Esophagus muscularis mucosa (tissue), 4 donors: ENCODE results near the gene ZPR1. TPM values are rescaled to one million over a fixed set of nuclear protein-coding genes. Genes with fewer than 3 reads are reported as not detected.

Experiments
- DNase-seq: peaks from one replicate; pipeline ENCODE4 v3.0.0-alpha.2; 2017; ENCODE audit errors: extremely low spot score
- H3K27ac ChIP-seq, 4 donors: fragments of 200-600 bp; sonication (generic); replicated peaks in 1 of 4; 1 replicate in 3 of 4; 2 replicates in 1 of 4; pipeline ENCODE4 v1.5.1; 2016 to 2019; ENCODE audit warnings: mild to moderate bottlenecking in 1 of 4
- H3K27me3 ChIP-seq, 4 donors: fragments of 200-600 bp; sonication (generic); one replicate each; pipeline versions ENCODE4 v1.5.1 to v1.6.0; 2016 to 2019
- H3K36me3 ChIP-seq, 4 donors: fragments of 200-600 bp; sonication (generic); one replicate each; pipeline ENCODE4 v1.5.1; 2016 to 2019
- H3K4me1 ChIP-seq, 4 donors: fragments of 200-600 bp; sonication (generic); one replicate each; pipeline ENCODE4 v1.5.1; 2016 to 2019
- H3K4me3 ChIP-seq, 4 donors: fragments of 200-600 bp; sonication (generic); 1 replicate in 2 of 4; 2 replicates in 2 of 4; pipeline ENCODE4 v1.5.1; 2016 to 2019; ENCODE audit warnings: mild to moderate bottlenecking in 4 of 4, moderate library complexity in 1 of 4
- H3K9me3 ChIP-seq, 4 donors: fragments of 200-600 bp; sonication (generic); 1 replicate in 3 of 4; 2 replicates in 1 of 4; pipeline ENCODE4 v1.5.1; 2016 to 2019
- EP300 ChIP-seq: sonication (generic); formaldehyde crosslinking; IDR thresholded peaks from one replicate; pipeline ENCODE4 v1.6.1; 2017; ENCODE audit warnings: antibody characterized with exemption
- POLR2A ChIP-seq: fragments of 450-650 bp; IDR thresholded peaks from one replicate; pipeline ENCODE4 v1.6.1; 2017; ENCODE audit warnings: antibody characterized with exemption, moderate library complexity, mild to moderate bottlenecking, low read depth
- POLR2AphosphoS5 ChIP-seq, 2 donors: sonication (generic); formaldehyde crosslinking; IDR thresholded peaks; one replicate each; pipeline ENCODE4 v1.6.1; 2017; ENCODE audit warnings: antibody characterized with exemption in 2 of 2
- WGBS: methylation state at CpG from one replicate; pipeline ENCODE4 v1.1.5; 2018; 5-methylcytosine and 5-hydroxymethylcytosine counted together
- intact Hi-C: fragments of 100-400 bp; cut with DNase I; formaldehyde crosslinking; loops from one replicate; pipeline ENCODE4 v1.15.1; 2023
- total RNA-seq, 4 donors: library from RNA; depleted of rRNA; stranded (reverse); fragments of >200 nt; gene quantifications; one replicate each; pipeline versions ENCODE4 v1.1.0 to v1.2.1, GENCODE V29; 2016
- TF ChIP-seq, protein P1 (sequence below), 3 experiments: fragments of 200-600 bp in 2 of 3; fragments of 450-650 bp in 1 of 3; sonication (generic) in 2 of 3; IDR thresholded peaks; one replicate each; pipeline ENCODE4 v1.5.1; 2017 to 2019; ENCODE audit warnings: antibody characterized with exemption in 3 of 3, mild to moderate bottlenecking in 2 of 3, moderate library complexity in 1 of 3

The ZPR1 gene
- total RNA-seq, 4 donors from 2014 or later = 18.3 to 46.4 (median 34.7) TPM

DNA sequence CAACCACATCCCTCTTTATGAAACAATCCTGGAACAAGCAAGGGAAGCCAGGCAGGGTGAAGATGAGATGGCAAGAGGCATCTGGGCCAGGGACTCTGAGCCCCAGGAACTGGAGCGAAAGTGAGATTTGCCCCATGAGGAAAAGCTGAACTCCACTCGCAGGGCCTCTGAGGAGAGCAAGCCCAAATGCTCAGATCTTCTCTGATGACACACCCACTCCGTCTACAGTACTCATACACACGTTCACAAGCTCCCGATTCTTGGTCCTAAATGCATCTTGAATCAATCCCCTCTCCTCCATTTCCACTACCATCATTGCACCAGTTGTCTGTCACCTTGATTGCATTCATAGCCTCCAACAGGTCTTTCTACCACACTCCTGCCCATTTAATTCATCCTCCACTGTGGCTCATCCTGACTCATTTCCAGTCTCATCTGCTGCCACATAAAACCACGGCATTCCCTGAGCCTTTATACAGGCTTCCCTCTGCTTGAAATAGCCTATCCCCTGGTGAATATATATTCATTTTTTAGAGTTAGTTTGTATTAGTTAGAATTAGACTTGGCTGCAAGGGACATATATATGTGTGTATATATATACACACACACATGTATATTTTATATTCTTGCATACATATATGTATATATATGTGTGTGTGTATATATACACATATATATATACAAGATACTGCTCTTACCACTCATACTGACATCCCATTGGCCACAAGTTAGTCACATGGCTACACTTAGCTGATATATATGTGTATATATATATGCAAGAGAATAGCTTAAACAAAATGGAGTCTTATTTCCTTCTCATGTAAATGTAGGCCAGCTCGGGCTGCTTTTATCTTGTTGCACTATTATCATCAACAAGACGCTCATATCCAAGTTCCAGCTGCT, 5.3 kb upstream of the ZPR1 start:
- intact Hi-C loops = loop anchor here (2.0 kb wide), 1 partner anchor 42 kb away; no protein-coding TSS in a partner anchor
- Histone ChIP-seq H3K4me1 (peaks cover 8 to 21% (median 13%) of the 10 kb centered on the region in 4 donors), H3K4me3 (no peak overlapping the region), H3K36me3 (no peaks in the 10 kb centered on the region), H3K9me3 (no peaks in the 10 kb centered on the region), H3K27ac (no peak overlapping the region), H3K27me3 (no peaks in the 10 kb centered on the region)
- no peak for DNase-seq
- WGBS = 82% methylated on average over 8 of the region's 8 CpGs
- TF ChIP-seq EP300 = no peak
- TF ChIP-seq POLR2A = no peak
- no peak for TF ChIP-seq POLR2AphosphoS5 (IDR thresholded peaks at IDR 0.05)
- TF ChIP-seq, protein P1, sequence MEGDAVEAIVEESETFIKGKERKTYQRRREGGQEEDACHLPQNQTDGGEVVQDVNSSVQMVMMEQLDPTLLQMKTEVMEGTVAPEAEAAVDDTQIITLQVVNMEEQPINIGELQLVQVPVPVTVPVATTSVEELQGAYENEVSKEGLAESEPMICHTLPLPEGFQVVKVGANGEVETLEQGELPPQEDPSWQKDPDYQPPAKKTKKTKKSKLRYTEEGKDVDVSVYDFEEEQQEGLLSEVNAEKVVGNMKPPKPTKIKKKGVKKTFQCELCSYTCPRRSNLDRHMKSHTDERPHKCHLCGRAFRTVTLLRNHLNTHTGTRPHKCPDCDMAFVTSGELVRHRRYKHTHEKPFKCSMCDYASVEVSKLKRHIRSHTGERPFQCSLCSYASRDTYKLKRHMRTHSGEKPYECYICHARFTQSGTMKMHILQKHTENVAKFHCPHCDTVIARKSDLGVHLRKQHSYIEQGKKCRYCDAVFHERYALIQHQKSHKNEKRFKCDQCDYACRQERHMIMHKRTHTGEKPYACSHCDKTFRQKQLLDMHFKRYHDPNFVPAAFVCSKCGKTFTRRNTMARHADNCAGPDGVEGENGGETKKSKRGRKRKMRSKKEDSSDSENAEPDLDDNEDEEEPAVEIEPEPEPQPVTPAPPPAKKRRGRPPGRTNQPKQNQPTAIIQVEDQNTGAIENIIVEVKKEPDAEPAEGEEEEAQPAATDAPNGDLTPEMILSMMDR (IDR thresholded peaks at IDR 0.05) = no peak

DNA sequence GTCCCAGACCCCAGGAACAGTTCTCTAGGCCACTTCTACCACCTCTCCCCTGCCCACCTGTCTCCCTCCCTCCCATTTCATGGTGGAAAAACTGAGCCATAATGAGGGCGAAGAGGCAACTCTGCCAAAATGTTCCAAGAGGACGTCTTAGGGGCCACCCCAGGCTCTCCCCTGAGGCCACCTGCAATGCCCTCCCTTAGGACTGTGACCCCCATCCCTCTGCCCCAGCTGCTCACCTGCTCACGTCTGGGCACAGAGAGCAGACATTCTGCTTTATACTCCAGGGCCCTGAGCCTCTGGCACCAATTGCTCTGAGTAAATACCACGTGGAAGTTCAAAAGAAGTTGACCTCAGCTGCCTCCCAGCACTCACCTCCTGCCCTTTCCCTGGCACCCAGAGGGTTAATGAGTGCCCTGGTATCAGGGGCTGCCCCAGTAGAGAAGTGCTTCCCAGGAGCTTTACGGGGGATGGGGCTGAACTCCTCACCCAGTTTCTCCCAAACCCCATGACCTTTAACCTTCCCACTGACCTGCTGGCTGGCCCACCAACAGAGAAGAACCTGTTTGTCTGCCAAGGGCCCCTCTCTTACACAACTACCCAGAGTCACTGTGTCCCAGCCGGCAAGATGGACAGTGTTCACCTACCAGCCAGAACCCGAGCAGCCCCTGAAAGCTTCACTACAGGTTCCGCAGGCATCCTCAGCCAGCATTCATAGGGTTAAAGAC, 4.5 kb upstream of the ZPR1 start:
- no peak for TF ChIP-seq POLR2A
- TF ChIP-seq EP300 = no peak

DNA sequence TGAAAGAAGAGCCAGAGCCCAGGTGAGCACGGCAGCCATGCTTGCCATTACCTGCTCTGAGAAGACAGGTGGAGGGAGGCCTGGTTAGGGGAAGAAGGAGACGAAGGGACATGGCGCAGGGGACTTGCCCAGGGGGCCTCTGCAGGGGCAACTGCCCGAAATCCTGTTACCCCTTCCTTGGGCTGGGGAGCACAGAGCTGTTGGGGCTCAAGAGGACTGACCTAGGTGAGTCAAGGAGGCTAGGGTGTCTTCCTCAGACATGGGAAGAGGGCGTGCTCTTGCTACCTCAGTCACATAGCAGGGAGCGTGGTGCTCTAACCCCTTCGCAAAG, 4.0 kb upstream of the ZPR1 start, which contains the start of gene APOA5:
Gene APOA5, minus strand, starts transcription at position 67 of the 331 bp plus-strand sequence. Its CDS starts 19 bp downstream, at position 48.
- WGBS = 85% methylated on average over 6 of the region's 7 CpGs

More for the DNA sequence above, 4.5 kb upstream of the ZPR1 start:
- WGBS = 86% methylated on average over 3 of the region's 8 CpGs
- no peak overlapping the region for H3K27ac ChIP-seq
- H3K9me3 ChIP-seq = no peaks in the 10 kb centered on the region
- peaks cover 9 to 23% (median 14%) of the 10 kb centered on the region in 4 donors for H3K4me1 ChIP-seq
- intact Hi-C loops = loop anchor here (2.0 kb wide), 1 partner anchor 42 kb away; no protein-coding TSS in a partner anchor
- no peak for DNase-seq
- no peak overlapping the region for H3K4me3 ChIP-seq
- no peaks in the 10 kb centered on the region for H3K27me3 ChIP-seq
- H3K36me3 ChIP-seq = no peaks in the 10 kb centered on the region

DNA sequence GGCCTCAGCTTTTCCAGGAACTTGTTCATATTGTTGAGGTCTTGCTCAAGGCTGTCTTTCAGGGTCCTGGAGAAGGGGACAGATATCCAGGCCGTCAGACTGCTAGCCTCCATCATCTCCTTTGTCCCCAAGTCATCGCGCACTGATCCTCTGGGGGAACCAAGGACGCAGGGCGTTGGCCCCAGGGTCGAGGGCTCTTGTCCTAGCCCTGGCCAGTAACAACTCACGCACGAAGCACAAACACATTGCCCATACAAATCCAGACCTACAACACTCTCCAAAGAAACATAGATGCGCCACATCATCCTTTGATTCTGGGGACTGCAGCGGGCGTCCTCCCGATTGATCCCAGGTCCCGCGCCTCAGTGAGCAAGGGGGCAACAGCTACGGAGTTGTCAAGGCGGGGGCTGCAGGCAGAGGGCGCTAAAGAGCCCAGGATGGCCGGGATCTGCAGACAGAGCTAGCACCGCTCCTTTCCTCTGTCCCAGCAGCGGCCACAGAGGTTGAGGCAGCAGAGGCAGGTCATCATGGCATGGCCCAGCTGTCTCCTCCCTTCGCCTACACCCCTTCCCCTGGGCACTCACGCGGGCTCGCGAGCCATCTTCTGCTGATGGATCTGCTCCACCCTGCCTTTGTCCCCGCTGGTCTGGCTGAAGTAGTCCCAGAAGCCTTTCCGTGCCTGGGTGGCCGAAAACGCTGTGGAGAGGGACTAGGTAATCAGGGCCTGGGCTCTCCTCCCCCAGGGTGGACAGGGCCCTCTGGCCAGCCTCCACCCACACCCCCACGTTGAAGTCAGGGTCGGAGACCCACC, 3.4 kb upstream of the ZPR1 start:
- WGBS = 27% methylated on average over 20 of the region's 31 CpGs

More for the DNA sequence above, 4.0 kb upstream of the ZPR1 start, which contains the start of gene APOA5:
- DNase-seq = no peak
- TF ChIP-seq EP300 (no peak), POLR2A (no peak), POLR2AphosphoS5 (IDR thresholded peaks at IDR 0.05) (no peak)
- TF ChIP-seq, protein P1 (IDR thresholded peaks at IDR 0.05) = no peak
- intact Hi-C loops = loop anchor here (2.0 kb wide), 2 partner anchors 43 to 315 kb away; no protein-coding TSS in a partner anchor
- H3K9me3 ChIP-seq = no peaks in the 10 kb centered on the region
- H3K27me3 ChIP-seq = no peaks in the 10 kb centered on the region
- peaks cover 15 to 28% (median 19%) of the 10 kb centered on the region in 4 donors for H3K4me1 ChIP-seq
- peak within 1 kb of the TSS; percentile 0 to 42 (median 14) for H3K4me3 ChIP-seq
- no peaks in the 10 kb centered on the region for H3K36me3 ChIP-seq
- H3K27ac ChIP-seq = no peak within 1 kb of the TSS

More for the DNA sequence above, 3.4 kb upstream of the ZPR1 start:
- no peak for DNase-seq
- no peaks in the 10 kb centered on the region for H3K27me3 ChIP-seq
- intact Hi-C loops = loop anchor here (2.0 kb wide), 1 partner anchor 316 kb away; no protein-coding TSS in a partner anchor
- peaks cover 0 to 5% (median 4%) of the 10 kb centered on the region in 4 donors for H3K36me3 ChIP-seq
- H3K4me3 ChIP-seq = peak overlapping the region; percentile 0 to 42 (median 14)
- H3K4me1 ChIP-seq = peaks cover 20 to 32% (median 25%) of the 10 kb centered on the region in 4 donors
- H3K9me3 ChIP-seq = no peaks in the 10 kb centered on the region
- TF ChIP-seq POLR2AphosphoS5 (IDR thresholded peaks at IDR 0.05) (peak in 1 of 2 donors; percentile 50), POLR2A (no peak)
- TF ChIP-seq, protein P1 (IDR thresholded peaks at IDR 0.05) = peak; percentile 84 to 96 (median 92)
- H3K27ac ChIP-seq = no peak overlapping the region
